A549 (cell line): ENCODE measurements around the gene LEFTY1. TPM values are rescaled to one million over a fixed set of nuclear protein-coding genes. Genes with fewer than 3 reads are reported as not detected.

ENCODE experiments used
- ATAC-seq, 2 experiments: fragments of 200-7000 bp in 1 of 2; fragments of >200 bp in 1 of 2; cut with Nextera tagmentation in 1 of 2; cut with Tn5 transposase in 1 of 2; 3 replicates each; pipeline versions ENCODE4 v1.8.0 to v1.9.1; 2018 to 2020; ENCODE audit warnings: mild to moderate bottlenecking in 1 of 2, moderate library complexity in 1 of 2
- CTCF ChIA-PET: fragments of 300-600 bp; sonication (Branson Sonifier 250); formaldehyde crosslinking; extraction: SDS; loops from one replicate; lab custom pipeline; 2021; ENCODE audit warnings: antibody characterized with exemption, inconsistent platforms; lab: Yijun Ruan, JAX
- POLR2A ChIA-PET: fragments of 350-600 bp; formaldehyde crosslinking; extraction: SDS; loops from one replicate; lab custom pipeline; 2021; ENCODE audit warnings: antibody characterized with exemption, inconsistent platforms; lab: Yijun Ruan, JAX
- DNase-seq, 2 experiments: peaks; one replicate each; pipeline versions ENCODE4 v3.0.0 to v3.0.0-alpha.2; 2011 to 2016; ENCODE audit warnings: low read depth in 1 of 2, low spot score in 1 of 2
- FAIRE-seq: peaks from 2 replicates; lab custom pipeline; 2011; peaks lifted over from hg19 to GRCh38; lab: Jason Lieb, UNC
- H3K27ac ChIP-seq, 2 experiments: fragments of >200 bp; sonication (Bioruptor Twin); formaldehyde crosslinking; 3 replicates each; pipeline ENCODE4 v1.5.1; 2016 to 2017
- H3K4me1 ChIP-seq: fragments of >200 bp; sonication (Bioruptor Twin); formaldehyde crosslinking; 3 replicates; pipeline ENCODE4 v1.6.1; 2016
- H3K4me2 ChIP-seq: fragments of >200 bp; sonication (Bioruptor Twin); formaldehyde crosslinking; 3 replicates; pipeline ENCODE4 v1.6.1; 2016
- H3K4me3 ChIP-seq: fragments of >200 bp; sonication (Bioruptor Twin); formaldehyde crosslinking; 3 replicates; pipeline ENCODE4 v1.5.1; 2016
- H3K9me3 ChIP-seq: fragments of >200 bp; sonication (Bioruptor Twin); formaldehyde crosslinking; 3 replicates; pipeline ENCODE4 v1.6.1; 2016
- CBX2 ChIP-seq: fragments of 200-600 bp; sonication (generic); IDR thresholded peaks from 2 replicates; pipeline ENCODE4 v1.6.1; 2016; ENCODE audit warnings: low read depth, mild to moderate bottlenecking, borderline replicate concordance
- EHMT2 ChIP-seq: fragments of 200-600 bp; sonication (generic); IDR thresholded peaks from 2 replicates; pipeline ENCODE4 v1.6.1; 2016; ENCODE audit warnings: antibody characterized with exemption, low read depth, mild to moderate bottlenecking, moderate library complexity
- ESRRA ChIP-seq: fragments of 150-350 bp; IDR thresholded peaks from 2 replicates; pipeline ENCODE4 v1.6.1; 2014; ENCODE audit warnings: mild to moderate bottlenecking, low read length, borderline replicate concordance
- FOSL2 ChIP-seq, 2 experiments: fragments of 450-650 bp in 1 of 2; fragments of >200 bp in 1 of 2; sonication (Bioruptor Twin) in 1 of 2; formaldehyde crosslinking; IDR thresholded peaks; 2 replicates each; pipeline versions ENCODE4 v1.5.0 to v1.6.1; 2016 to 2020; ENCODE audit warnings: mild to moderate bottlenecking in 1 of 2, moderate library complexity in 1 of 2
- FOXS1 ChIP-seq: fragments of 250-450 bp; sonication (Bioruptor Pico); IDR thresholded peaks from 2 replicates; pipeline ENCODE4 v1.5.0; 2020; ENCODE audit warnings: mild to moderate bottlenecking, moderate library complexity
- HEYL ChIP-seq: fragments of 250-450 bp; sonication (Bioruptor Pico); IDR thresholded peaks from 2 replicates; pipeline ENCODE4 v1.8.0; 2021; ENCODE audit warnings: mild to moderate bottlenecking, moderate library complexity
- HMGXB4 ChIP-seq: fragments of 250-450 bp; sonication (Bioruptor Pico); IDR thresholded peaks from 2 replicates; pipeline ENCODE4 v1.5.0; 2021; ENCODE audit warnings: mild to moderate bottlenecking, moderate library complexity, borderline replicate concordance
- HOXB5 ChIP-seq: fragments of 250-450 bp; sonication (Bioruptor Pico); IDR thresholded peaks from 2 replicates; pipeline ENCODE4 v1.5.0; 2020; ENCODE audit warnings: mild to moderate bottlenecking, moderate library complexity
- JUNB ChIP-seq: fragments of >200 bp; sonication (Bioruptor Twin); formaldehyde crosslinking; IDR thresholded peaks from 2 replicates; pipeline ENCODE4 v1.6.1; 2016
- NFE2L2 ChIP-seq: fragments of 150-350 bp; conservative IDR thresholded peaks from 2 replicates; pipeline ENCODE4 v1.6.1; 2014; ENCODE audit warnings: low read length
- PHF8 ChIP-seq: fragments of 200-600 bp; sonication (generic); IDR thresholded peaks from 2 replicates; pipeline ENCODE4 v1.6.1; 2016; ENCODE audit warnings: low read depth, mild to moderate bottlenecking, antibody characterized with exemption, moderate library complexity, borderline replicate concordance
- POLR2AphosphoS2 ChIP-seq: conservative IDR thresholded peaks from 2 replicates; pipeline ENCODE4 v1.6.1; 2012; ENCODE audit warnings: low read length, improper control_type of control experiment, inconsistent platforms
- RARB ChIP-seq: fragments of 250-450 bp; sonication (Bioruptor Pico); IDR thresholded peaks from 2 replicates; pipeline ENCODE4 v1.8.0; 2021; ENCODE audit warnings: mild to moderate bottlenecking, moderate library complexity
- RCOR1 ChIP-seq: fragments of 150-350 bp; IDR thresholded peaks from 2 replicates; pipeline ENCODE4 v1.6.1; 2014; ENCODE audit warnings: antibody characterized with exemption, low read length, low read depth
- RFX5 ChIP-seq: fragments of 450-650 bp; IDR thresholded peaks from 2 replicates; pipeline ENCODE4 v1.7.1; 2014; ENCODE audit warnings: antibody characterized with exemption, mild to moderate bottlenecking, moderate library complexity
- SMC3 ChIP-seq: fragments of >200 bp; sonication (Bioruptor Twin); formaldehyde crosslinking; IDR thresholded peaks from 3 replicates; pipeline ENCODE4 v1.6.1; 2018; ENCODE audit warnings: inconsistent platforms
- SREBF2 ChIP-seq: fragments of 450-650 bp; IDR thresholded peaks from 2 replicates; pipeline ENCODE4 v1.6.1; 2014; ENCODE audit warnings: mild to moderate bottlenecking, moderate library complexity
- TFCP2L1 ChIP-seq: fragments of 250-450 bp; sonication (Bioruptor Pico); IDR thresholded peaks from 2 replicates; pipeline ENCODE4 v1.5.0; 2021; ENCODE audit warnings: mild to moderate bottlenecking
- ZNF302 ChIP-seq: fragments of 250-450 bp; sonication (Bioruptor Pico); IDR thresholded peaks from 2 replicates; pipeline ENCODE4 v1.9.0; 2021; ENCODE audit warnings: inconsistent platforms, mild to moderate bottlenecking, moderate library complexity
- ZSCAN20 ChIP-seq: fragments of 250-450 bp; sonication (Bioruptor Pico); IDR thresholded peaks from 2 replicates; pipeline ENCODE4 v1.8.0; 2022; ENCODE audit warnings: mild to moderate bottlenecking, moderate library complexity
- WGBS: methylation state at CpG from one replicate; pipeline ENCODE4 v1.1.6; 2017; ENCODE audit errors: missing lambda C conversion rate; 5-methylcytosine and 5-hydroxymethylcytosine counted together
- polyA plus RNA-seq, 4 experiments: library from polyadenylated mRNA; depleted of rRNA in 3 of 4; stranded (reverse); fragments of >200 nt; fragmentation: RNase III in 1 of 4; extraction: RNeasy Plus Mini Kit Qiagen cat#74134 plus additional on column Dnase treatment in 1 of 4; gene quantifications; 2 replicates in 3 of 4; 3 replicates in 1 of 4; pipeline ENCODE4 v1.2.3, GENCODE V29; 2011 to 2017
- TF ChIP-seq, protein P1 (sequence below): fragments of >200 bp; sonication (Bioruptor Twin); formaldehyde crosslinking; IDR thresholded peaks from 3 replicates; pipeline ENCODE4 v1.5.1; 2016
- TF ChIP-seq, protein P2 (sequence below): fragments of 450-650 bp; IDR thresholded peaks from 2 replicates; pipeline ENCODE4 v1.6.1; 2014; ENCODE audit warnings: antibody characterized with exemption
- TF ChIP-seq, protein P3 (sequence below): fragments of 150-350 bp; IDR thresholded peaks from 2 replicates; pipeline ENCODE4 v1.6.1; 2014; ENCODE audit warnings: low read depth, mild to moderate bottlenecking, low read length

LEFTY1 gene
- polyA plus RNA-seq, 2 of the 4 experiments (the other 2 are of a cell fraction) = 0.10 to 1.00 TPM

- no peak for TF ChIP-seq SMC3
- no peak for TF ChIP-seq EHMT2
- TF ChIP-seq HEYL (CRISPR knock-in tag) = no peak
- no peak for TF ChIP-seq RARB (CRISPR knock-in tag)
- no peak for TF ChIP-seq POLR2AphosphoS2
- no peak for TF ChIP-seq CBX2
- no peak for TF ChIP-seq RCOR1
- no peak for TF ChIP-seq NFE2L2
- no peak for TF ChIP-seq FOSL2 (IDR thresholded peaks at IDR 0.05)
- no peak for TF ChIP-seq FOSL2 (CRISPR knock-in tag; IDR thresholded peaks at IDR 0.05)
- TF ChIP-seq ZNF302 (CRISPR knock-in tag) = no peak
- no peak for TF ChIP-seq HMGXB4 (CRISPR knock-in tag)
- TF ChIP-seq FOXS1 (CRISPR knock-in tag) = no peak
- no peak for TF ChIP-seq ESRRA
- TF ChIP-seq, protein P1, sequence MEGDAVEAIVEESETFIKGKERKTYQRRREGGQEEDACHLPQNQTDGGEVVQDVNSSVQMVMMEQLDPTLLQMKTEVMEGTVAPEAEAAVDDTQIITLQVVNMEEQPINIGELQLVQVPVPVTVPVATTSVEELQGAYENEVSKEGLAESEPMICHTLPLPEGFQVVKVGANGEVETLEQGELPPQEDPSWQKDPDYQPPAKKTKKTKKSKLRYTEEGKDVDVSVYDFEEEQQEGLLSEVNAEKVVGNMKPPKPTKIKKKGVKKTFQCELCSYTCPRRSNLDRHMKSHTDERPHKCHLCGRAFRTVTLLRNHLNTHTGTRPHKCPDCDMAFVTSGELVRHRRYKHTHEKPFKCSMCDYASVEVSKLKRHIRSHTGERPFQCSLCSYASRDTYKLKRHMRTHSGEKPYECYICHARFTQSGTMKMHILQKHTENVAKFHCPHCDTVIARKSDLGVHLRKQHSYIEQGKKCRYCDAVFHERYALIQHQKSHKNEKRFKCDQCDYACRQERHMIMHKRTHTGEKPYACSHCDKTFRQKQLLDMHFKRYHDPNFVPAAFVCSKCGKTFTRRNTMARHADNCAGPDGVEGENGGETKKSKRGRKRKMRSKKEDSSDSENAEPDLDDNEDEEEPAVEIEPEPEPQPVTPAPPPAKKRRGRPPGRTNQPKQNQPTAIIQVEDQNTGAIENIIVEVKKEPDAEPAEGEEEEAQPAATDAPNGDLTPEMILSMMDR = no peak
- TF ChIP-seq, protein P2, sequence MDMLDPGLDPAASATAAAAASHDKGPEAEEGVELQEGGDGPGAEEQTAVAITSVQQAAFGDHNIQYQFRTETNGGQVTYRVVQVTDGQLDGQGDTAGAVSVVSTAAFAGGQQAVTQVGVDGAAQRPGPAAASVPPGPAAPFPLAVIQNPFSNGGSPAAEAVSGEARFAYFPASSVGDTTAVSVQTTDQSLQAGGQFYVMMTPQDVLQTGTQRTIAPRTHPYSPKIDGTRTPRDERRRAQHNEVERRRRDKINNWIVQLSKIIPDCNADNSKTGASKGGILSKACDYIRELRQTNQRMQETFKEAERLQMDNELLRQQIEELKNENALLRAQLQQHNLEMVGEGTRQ = no peak
- TF ChIP-seq PHF8 = no peak
- TF ChIP-seq TFCP2L1 (CRISPR knock-in tag) = no peak
- no peak for TF ChIP-seq JUNB
- H3K4me1 ChIP-seq = peaks cover 13% of the 10 kb centered on the region
- ChIA-PET POLR2A (interaction anchor here (0.6 kb wide), 1 partner anchor 28 kb away, joined by 3 read pairs; no protein-coding TSS in a partner anchor), CTCF (interaction anchor here (0.6 to 11.6 kb wide), 9 partner anchors 8 to 385 kb away, joined by 3 to 69 read pairs (median 5); partner anchors contain the start of gene TMEM63A)
- no peak overlapping the region for H3K4me2 ChIP-seq
- H3K9me3 ChIP-seq = no peaks in the 10 kb centered on the region
- H3K27ac ChIP-seq = no peak overlapping the region
- ATAC-seq (no peak), FAIRE-seq (no peak), DNase-seq (no peak)
- H3K4me3 ChIP-seq = no peak overlapping the region
- WGBS = 84% methylated on average over 5 of the region's 5 CpGs
Observed at GRCh38 chr1:225860107-225860506, 28.8 kb downstream of the LEFTY1 start.

DNA sequence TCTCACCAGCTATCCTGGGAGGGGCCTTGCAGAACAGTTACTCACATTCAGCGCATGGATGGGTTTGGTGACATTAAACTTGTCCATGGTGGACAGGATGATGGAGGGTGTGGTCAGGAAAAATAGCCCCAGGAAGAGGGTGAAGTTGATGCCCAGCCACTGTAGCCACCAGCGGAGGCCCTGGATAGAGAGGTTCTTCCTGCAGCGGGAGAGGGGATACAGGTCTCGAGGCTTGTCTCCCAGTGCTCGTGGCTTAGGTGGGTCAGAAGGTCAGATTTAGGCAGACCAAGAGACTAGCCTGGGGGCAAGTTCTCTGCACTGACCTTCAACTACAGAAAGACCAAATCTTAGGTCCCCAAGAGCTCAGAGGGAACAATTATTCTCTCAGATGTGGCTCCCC is 29.8 kb downstream of the LEFTY1 start:
- POLR2A ChIA-PET = no interaction called here
- FAIRE-seq (no peak), DNase-seq (no peak)
- H3K4me3 ChIP-seq = no peak overlapping the region
- TF ChIP-seq HOXB5 (CRISPR knock-in tag) (no peak), CBX2 (no peak), SMC3 (no peak)
- TF ChIP-seq, all 56 proteins: peak for 0
- WGBS = 96% methylated on average over 5 of the region's 5 CpGs
- Histone ChIP-seq H3K9me3 (no peaks in the 10 kb centered on the region), H3K27ac (no peak overlapping the region), H3K4me1 (peaks cover 4% of the 10 kb centered on the region), H3K4me2 (no peak overlapping the region)
- no peak for ATAC-seq
- CTCF ChIA-PET = interaction anchor here (0.6 to 11.6 kb wide), 11 partner anchors 11 to 384 kb away, joined by 3 to 69 read pairs (median 3); no protein-coding TSS in a partner anchor

- ATAC-seq (0 out of 6 replicates have a peak, but pooled peaks of 1 of the 2 experiments have one; percentile 34), FAIRE-seq (no peak), DNase-seq (no peak)
- TF ChIP-seq ZSCAN20 = no peak
- TF ChIP-seq RCOR1 = no peak
- TF ChIP-seq RFX5 = no peak
- TF ChIP-seq SREBF2 = no peak
- TF ChIP-seq, protein P3, sequence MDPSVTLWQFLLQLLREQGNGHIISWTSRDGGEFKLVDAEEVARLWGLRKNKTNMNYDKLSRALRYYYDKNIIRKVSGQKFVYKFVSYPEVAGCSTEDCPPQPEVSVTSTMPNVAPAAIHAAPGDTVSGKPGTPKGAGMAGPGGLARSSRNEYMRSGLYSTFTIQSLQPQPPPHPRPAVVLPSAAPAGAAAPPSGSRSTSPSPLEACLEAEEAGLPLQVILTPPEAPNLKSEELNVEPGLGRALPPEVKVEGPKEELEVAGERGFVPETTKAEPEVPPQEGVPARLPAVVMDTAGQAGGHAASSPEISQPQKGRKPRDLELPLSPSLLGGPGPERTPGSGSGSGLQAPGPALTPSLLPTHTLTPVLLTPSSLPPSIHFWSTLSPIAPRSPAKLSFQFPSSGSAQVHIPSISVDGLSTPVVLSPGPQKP = no peak
- no peaks in the 10 kb centered on the region for H3K9me3 ChIP-seq
- POLR2A ChIA-PET = no interaction called here
- WGBS = 68% methylated on average over 7 of the region's 7 CpGs
- H3K4me3 ChIP-seq = no peak overlapping the region
- CTCF ChIA-PET = interaction anchor here (1.0 to 11.6 kb wide), 8 partner anchors 11 to 382 kb away, joined by 3 to 69 read pairs (median 4); no protein-coding TSS in a partner anchor
- H3K4me2 ChIP-seq = no peak overlapping the region
- H3K4me1 ChIP-seq = no peaks in the 10 kb centered on the region
- H3K27ac ChIP-seq = no peak overlapping the region
Observed at GRCh38 chr1:225857256-225857655, 31.7 kb downstream of the LEFTY1 start.
